ENCODE results near the gene TMCC1. TPM values are rescaled to one million over a fixed set of nuclear protein-coding genes. Genes with fewer than 3 reads are reported as not detected.
A peak's percentile ranks its signal among the peaks of the same experiment; 100 is the strongest.

TMCC1 gene
- total RNA-seq, 1 donor: 11.2 TPM

DNA sequence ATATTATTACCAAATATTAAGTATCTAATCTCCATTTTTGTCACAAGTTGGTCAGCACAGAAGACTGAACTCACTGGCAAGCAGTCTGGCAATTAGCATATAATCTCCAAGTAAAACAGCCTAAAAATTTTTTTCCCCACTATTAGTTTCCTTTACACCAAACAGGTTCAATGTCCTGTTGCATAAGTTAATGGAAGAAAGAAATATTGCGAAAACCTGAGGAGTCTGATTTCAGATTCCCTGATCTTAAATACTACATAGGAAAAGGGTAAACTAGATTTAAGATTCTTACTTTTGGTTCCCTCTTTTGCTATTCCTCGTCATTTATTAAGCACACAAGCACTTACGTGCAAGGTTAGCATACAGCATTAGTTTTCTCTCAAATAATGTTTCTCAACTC, 153.9 kb downstream of the TMCC1 start:
- no peak overlapping the region for H3K4me3 ChIP-seq (ENCODE audit: low read depth, low read length)
- DNase-seq (ENCODE audit: low read depth): no peak
- TF ChIP-seq, protein P1, sequence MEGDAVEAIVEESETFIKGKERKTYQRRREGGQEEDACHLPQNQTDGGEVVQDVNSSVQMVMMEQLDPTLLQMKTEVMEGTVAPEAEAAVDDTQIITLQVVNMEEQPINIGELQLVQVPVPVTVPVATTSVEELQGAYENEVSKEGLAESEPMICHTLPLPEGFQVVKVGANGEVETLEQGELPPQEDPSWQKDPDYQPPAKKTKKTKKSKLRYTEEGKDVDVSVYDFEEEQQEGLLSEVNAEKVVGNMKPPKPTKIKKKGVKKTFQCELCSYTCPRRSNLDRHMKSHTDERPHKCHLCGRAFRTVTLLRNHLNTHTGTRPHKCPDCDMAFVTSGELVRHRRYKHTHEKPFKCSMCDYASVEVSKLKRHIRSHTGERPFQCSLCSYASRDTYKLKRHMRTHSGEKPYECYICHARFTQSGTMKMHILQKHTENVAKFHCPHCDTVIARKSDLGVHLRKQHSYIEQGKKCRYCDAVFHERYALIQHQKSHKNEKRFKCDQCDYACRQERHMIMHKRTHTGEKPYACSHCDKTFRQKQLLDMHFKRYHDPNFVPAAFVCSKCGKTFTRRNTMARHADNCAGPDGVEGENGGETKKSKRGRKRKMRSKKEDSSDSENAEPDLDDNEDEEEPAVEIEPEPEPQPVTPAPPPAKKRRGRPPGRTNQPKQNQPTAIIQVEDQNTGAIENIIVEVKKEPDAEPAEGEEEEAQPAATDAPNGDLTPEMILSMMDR (IDR thresholded peaks at IDR 0.05; ENCODE audit: insufficient read depth, low read depth, low read length): no peak

DNA sequence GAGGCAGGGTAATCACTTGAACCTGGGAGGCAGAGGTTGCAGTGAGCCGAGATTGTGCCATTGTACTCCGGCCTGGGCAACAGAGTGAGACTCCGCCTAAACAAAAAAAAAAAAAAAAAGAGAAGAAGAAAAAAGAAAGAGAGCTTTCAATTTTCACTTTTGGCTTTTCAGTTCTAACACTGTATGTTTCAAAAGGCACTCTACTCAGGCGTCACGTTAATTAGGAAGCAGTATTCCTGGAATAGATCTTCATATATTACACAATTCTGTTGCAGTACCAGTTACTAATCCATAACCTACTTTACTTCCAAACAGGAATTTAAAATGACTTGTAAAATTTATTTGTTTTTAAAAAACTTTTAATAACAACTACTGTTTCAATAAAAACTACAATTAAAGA, 155.3 kb downstream of the TMCC1 start:
- DNase-seq (ENCODE audit: low read depth): no peak
- TF ChIP-seq, protein P1 (IDR thresholded peaks at IDR 0.05; ENCODE audit: insufficient read depth, low read depth, low read length): no peak
- no peak overlapping the region for H3K4me3 ChIP-seq (ENCODE audit: low read depth, low read length)

DNA sequence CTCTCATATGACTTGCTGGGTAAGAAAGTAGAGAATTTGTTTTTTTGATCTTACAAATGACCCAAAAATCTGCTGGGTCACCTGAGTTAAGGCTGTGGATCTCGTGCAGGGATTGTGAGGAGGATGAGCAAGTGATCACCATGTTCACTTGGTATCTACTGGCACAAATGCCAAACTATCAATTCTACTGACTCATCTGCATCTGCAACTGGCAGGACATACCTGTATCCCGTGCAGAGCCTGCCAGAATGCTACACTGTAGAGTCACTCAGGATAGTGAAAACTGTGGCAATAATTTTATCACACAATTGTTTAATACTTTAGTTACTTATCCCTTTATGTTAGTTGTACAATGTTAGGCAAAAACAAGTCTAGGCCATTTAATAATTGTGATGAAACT, 157.4 kb downstream of the TMCC1 start:
- TF ChIP-seq, protein P1 (IDR thresholded peaks at IDR 0.05; ENCODE audit: insufficient read depth, low read depth, low read length): no peak
- H3K4me3 ChIP-seq (ENCODE audit: low read depth, low read length): no peak overlapping the region

DNA sequence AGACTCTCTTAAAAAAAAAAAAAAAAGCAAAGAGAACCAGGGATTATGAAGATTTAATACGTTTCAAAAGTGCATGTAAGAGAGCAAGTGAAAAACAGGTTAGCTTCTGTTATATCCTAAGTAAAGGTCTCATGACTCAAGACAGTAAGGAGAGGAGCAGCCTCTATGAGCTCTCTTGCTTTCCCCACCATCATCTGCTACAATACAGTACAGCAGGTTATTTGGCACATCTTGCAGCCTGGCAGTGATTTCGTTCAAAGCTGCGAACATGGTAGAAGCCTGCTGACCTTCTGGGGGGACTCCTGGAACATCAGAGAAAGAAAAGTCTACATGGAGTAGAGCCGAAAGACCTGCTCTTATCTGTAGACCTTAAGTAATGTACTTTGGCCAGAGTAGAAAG, 157.9 kb downstream of the TMCC1 start:
- no peak overlapping the region for H3K4me3 ChIP-seq (ENCODE audit: low read depth, low read length)
- TF ChIP-seq, protein P1 (IDR thresholded peaks at IDR 0.05; ENCODE audit: insufficient read depth, low read depth, low read length): no peak
- no peak for DNase-seq (ENCODE audit: low read depth)

More for the DNA sequence above, 157.4 kb downstream of the TMCC1 start:
- DNase-seq (ENCODE audit: low read depth): no peak

DNA sequence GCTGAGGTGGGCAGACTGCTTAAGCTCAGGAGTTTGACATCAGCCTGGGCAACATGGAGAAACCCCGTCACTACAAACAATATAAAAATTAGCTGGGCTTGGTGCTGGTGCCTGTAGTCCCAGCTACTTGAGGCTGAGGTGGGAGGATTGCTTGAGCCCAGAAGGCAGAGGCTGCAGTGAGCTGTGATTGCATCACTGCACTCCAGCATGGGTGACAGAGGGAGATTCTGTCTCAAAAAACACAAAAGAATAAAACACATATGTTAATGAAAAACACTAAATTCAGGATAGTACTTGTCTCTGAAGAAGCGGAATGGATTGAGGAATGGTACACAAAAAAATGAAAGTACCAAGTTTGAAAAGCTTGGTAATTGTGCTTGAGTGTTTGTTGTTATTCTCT, 159.1 kb downstream of the TMCC1 start:
- DNase-seq (ENCODE audit: low read depth): no peak
- no peak overlapping the region for H3K4me3 ChIP-seq (ENCODE audit: low read depth, low read length)
- TF ChIP-seq, protein P1 (IDR thresholded peaks at IDR 0.05; ENCODE audit: insufficient read depth, low read depth, low read length): no peak

DNA sequence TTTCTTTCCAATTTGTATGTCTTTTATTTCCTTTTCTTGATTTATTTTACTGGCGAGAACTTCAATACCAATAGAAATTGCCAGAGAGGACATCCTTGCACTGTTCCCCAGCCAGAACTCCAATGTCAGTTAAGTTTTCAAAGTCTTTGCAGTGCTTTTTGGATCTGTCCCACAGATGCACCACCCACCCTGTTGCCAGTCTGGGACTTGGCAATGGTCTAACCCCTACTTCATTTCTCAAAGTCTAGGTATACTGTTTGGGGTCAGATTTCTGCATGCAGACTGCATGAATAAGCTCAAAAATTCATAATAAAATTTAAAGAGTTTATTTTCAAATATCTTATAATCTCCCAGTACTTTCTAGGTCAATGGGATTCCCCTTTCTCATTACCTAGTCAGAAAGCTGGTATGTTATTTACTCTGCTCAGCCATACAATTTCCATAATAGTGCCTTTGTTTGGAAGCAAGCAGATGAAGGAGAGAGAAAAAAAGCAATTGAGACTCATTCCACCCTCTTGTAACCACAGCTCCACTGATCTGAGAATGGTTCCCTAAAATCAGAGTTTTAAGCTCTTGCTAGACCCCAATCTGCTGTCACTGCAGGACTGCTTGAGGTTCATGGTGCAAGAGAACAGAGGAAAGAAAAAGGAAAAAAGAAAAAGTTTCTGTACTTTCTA, 161.2 kb downstream of the TMCC1 start:
- DNase-seq (ENCODE audit: low read depth): peak; percentile 14
- H3K4me3 ChIP-seq (ENCODE audit: low read depth, low read length): no peak overlapping the region
- TF ChIP-seq, protein P1 (IDR thresholded peaks at IDR 0.05; ENCODE audit: insufficient read depth, low read depth, low read length): no peak

DNA sequence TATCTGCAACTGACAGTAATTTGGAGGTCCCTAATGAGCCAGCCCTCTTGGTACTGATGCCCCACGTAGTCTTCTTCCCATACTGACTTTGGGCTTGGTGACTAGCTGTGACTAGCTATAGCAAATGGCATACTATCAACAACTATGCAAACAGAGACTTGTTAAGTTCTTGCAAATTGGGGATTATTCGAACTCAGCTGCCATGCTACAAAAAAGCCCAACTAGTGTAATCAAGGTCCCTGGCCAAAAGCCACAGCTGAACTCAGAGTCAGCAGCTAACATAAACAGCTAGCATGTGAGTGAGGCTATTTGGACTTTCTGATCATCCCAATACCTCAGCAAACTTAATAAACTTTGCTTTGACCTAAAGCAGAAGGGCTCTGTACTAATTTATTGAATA, 165.8 kb downstream of the TMCC1 start:
- H3K4me3 ChIP-seq (ENCODE audit: low read depth, low read length): no peak overlapping the region
- TF ChIP-seq, protein P1 (IDR thresholded peaks at IDR 0.05; ENCODE audit: insufficient read depth, low read depth, low read length): no peak
- DNase-seq (ENCODE audit: low read depth): peak; percentile 32
